Neural cell (in vitro differentiated cells): ENCODE data around the gene SSTR4. TPM values are rescaled to one million over a fixed set of nuclear protein-coding genes. Genes with fewer than 3 reads are reported as not detected.

ENCODE experiments used
- H2AFZ ChIP-seq: fragments of 200-600, 300-800 bp; sonication (generic), shearing (Covaris generic); 2 replicates; pipeline ENCODE4 v1.6.0; 2014; ENCODE audit warnings: low read depth, mild to moderate bottlenecking, antibody characterized with exemption, low read length, moderate library complexity
- H3F3A ChIP-seq: fragments of 200-600 bp; shearing (Covaris generic); 2 replicates; pipeline ENCODE4 v1.6.1; 2016; ENCODE audit warnings: mild to moderate bottlenecking, moderate library complexity, mixed read lengths, antibody characterized with exemption, low read length; ENCODE audit not compliant: insufficient read depth, poor library complexity, severe bottlenecking
- H3K27ac ChIP-seq: fragments of 200-600, 300-800 bp; sonication (generic), shearing (Covaris generic); 2 replicates; pipeline ENCODE4 v1.5.1; 2014; ENCODE audit warnings: mild to moderate bottlenecking, low read length, moderate library complexity
- H3K27me3 ChIP-seq: fragments of 300-800, 200-600 bp; sonication (generic), shearing (Covaris generic); 2 replicates; pipeline ENCODE4 v1.6.0; 2014; ENCODE audit warnings: mild to moderate bottlenecking, low read depth, low read length, moderate library complexity; ENCODE audit not compliant: insufficient read depth
- H3K36me3 ChIP-seq: fragments of 300-800, 200-600 bp; sonication (generic), shearing (Covaris generic); 2 replicates; pipeline ENCODE4 v1.5.1; 2014; ENCODE audit warnings: mild to moderate bottlenecking, antibody characterized with exemption, low read length, moderate library complexity; ENCODE audit not compliant: insufficient read depth
- H3K4me2 ChIP-seq: fragments of 300-800, 200-600 bp; sonication (generic), shearing (Covaris generic); 2 replicates; pipeline ENCODE4 v1.6.0; 2014; ENCODE audit warnings: mild to moderate bottlenecking, low read length
- H3K4me3 ChIP-seq: fragments of 300-800, 200-600 bp; sonication (generic), shearing (Covaris generic); 2 replicates; pipeline ENCODE4 v1.5.1; 2014; ENCODE audit warnings: mild to moderate bottlenecking, low read length, moderate library complexity
- H3K79me2 ChIP-seq: fragments of 200-600 bp; shearing (Covaris generic); replicated peaks from 2 replicates; pipeline ENCODE4 v1.6.0; 2014; ENCODE audit warnings: mild to moderate bottlenecking, low read length, moderate library complexity; ENCODE audit not compliant: insufficient read depth
- H3K9ac ChIP-seq: fragments of 300-800, 200-600 bp; sonication (generic), shearing (Covaris generic); 2 replicates; pipeline ENCODE4 v1.6.1; 2016; ENCODE audit warnings: mild to moderate bottlenecking, low read length, mixed read lengths
- H3K9me2 ChIP-seq: fragments of 200-600 bp; shearing (Covaris generic); 2 replicates; pipeline ENCODE4 v1.6.1; 2016; ENCODE audit warnings: mild to moderate bottlenecking, low read length, mixed read lengths; ENCODE audit not compliant: insufficient read depth
- H3K9me3 ChIP-seq: fragments of 200-600, 300-800 bp; sonication (generic), shearing (Covaris generic); 2 replicates; pipeline ENCODE4 v1.6.1; 2016; ENCODE audit warnings: mild to moderate bottlenecking, mixed run types, low read length, moderate library complexity, mixed read lengths
- H4K20me1 ChIP-seq: fragments of 200-600 bp; shearing (Covaris generic); 2 replicates; pipeline ENCODE4 v1.6.1; 2016; ENCODE audit warnings: mild to moderate bottlenecking, mixed run types; ENCODE audit not compliant: insufficient read depth
- EP300 ChIP-seq: fragments of 450-650 bp; conservative IDR thresholded peaks from 2 replicates; pipeline ENCODE4 v1.6.1; 2014; ENCODE audit warnings: antibody characterized with exemption, mild to moderate bottlenecking, moderate library complexity; ENCODE audit not compliant: poor library complexity, severe bottlenecking
- EZH2 ChIP-seq: fragments of 200-600, 300-800 bp; shearing (Covaris generic), sonication (generic); IDR thresholded peaks from 2 replicates; pipeline ENCODE4 v1.6.1; 2014; ENCODE audit warnings: antibody characterized with exemption, low read length, borderline replicate concordance, mild to moderate bottlenecking; ENCODE audit not compliant: insufficient read depth, poor library complexity, severe bottlenecking
- MXI1 ChIP-seq: fragments of 450-650 bp; conservative IDR thresholded peaks from 2 replicates; pipeline ENCODE4 v1.6.1; 2014; ENCODE audit warnings: antibody characterized with exemption, mild to moderate bottlenecking; ENCODE audit not compliant: poor library complexity, severe bottlenecking
- POLR2AphosphoS5 ChIP-seq: IDR thresholded peaks from 2 replicates; pipeline ENCODE4 v1.6.1; 2012
- RAD21 ChIP-seq: fragments of 450-650 bp; conservative IDR thresholded peaks from 2 replicates; pipeline ENCODE4 v1.6.1; 2014; ENCODE audit warnings: antibody characterized with exemption, mild to moderate bottlenecking, moderate library complexity
- REST ChIP-seq: IDR thresholded peaks from 2 replicates; pipeline ENCODE4 v1.6.1; 2012; ENCODE audit warnings: borderline replicate concordance
- SMC3 ChIP-seq: fragments of 450-650 bp; conservative IDR thresholded peaks from 2 replicates; pipeline ENCODE4 v1.6.1; 2014; ENCODE audit warnings: antibody characterized with exemption, mild to moderate bottlenecking, moderate library complexity; ENCODE audit not compliant: poor library complexity
- TAF1 ChIP-seq: IDR thresholded peaks from 2 replicates; pipeline ENCODE4 v1.6.1; 2012; ENCODE audit warnings: low read depth
- polyA plus RNA-seq: library from polyadenylated mRNA; depleted of rRNA; stranded (reverse); fragments of >200 nt; gene quantifications from 2 replicates; pipeline ENCODE4 v1.2.3, GENCODE V29; 2014
- TF ChIP-seq, protein P1 (sequence below): fragments of 450-650 bp; IDR thresholded peaks from 2 replicates; pipeline ENCODE4 v1.5.1; 2014; ENCODE audit warnings: antibody characterized with exemption, mild to moderate bottlenecking, moderate library complexity; ENCODE audit not compliant: poor library complexity, severe bottlenecking

Gene SSTR4
- polyA plus RNA-seq, 1 donor from 2014 or later = not detected

- no peak for TF ChIP-seq TAF1
- no peak for TF ChIP-seq EZH2
- H3K27ac ChIP-seq = no peak overlapping the region
- no peak overlapping the region for H3K4me2 ChIP-seq
- H3K79me2 ChIP-seq = no peaks in the 10 kb centered on the region
- H3K4me3 ChIP-seq = no peak overlapping the region
- H4K20me1 ChIP-seq = no peaks in the 10 kb centered on the region
- no peaks in the 10 kb centered on the region for H3K9me3 ChIP-seq
- no peaks in the 10 kb centered on the region for H3K9me2 ChIP-seq
- H3K27me3 ChIP-seq = no peaks in the 10 kb centered on the region
- H3K9ac ChIP-seq = no peak overlapping the region
- no peak overlapping the region for H2AFZ ChIP-seq
- no peaks in the 10 kb centered on the region for H3K36me3 ChIP-seq
- no peaks in the 10 kb centered on the region for H3F3A ChIP-seq
These were observed 38.9 kb downstream of the SSTR4 start for GRCh38 chr20:23074052-23074451.

DNA sequence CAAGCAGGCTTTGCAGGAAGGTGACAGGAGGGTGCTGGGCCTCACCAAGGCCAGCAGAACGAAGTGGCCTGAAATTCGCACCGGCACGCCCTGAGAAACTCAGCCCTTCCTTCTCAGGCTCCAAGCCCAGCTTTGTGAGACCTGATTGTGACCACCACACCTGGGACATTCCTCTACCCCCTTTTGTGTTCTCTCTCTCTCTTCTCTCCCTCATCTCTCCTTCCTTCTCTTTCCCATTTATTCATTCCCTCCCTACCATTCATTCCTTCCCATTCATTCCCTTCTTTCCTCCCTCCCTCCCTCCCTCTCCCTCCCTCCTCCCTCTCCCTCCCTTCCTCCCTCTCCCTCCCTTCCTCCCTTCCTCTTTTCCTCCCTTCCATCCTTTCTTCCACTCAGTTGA is 42.2 kb downstream of the SSTR4 start:
- H3K79me2 ChIP-seq = no peaks in the 10 kb centered on the region
- no peak overlapping the region for H3K27ac ChIP-seq
- no peaks in the 10 kb centered on the region for H3K27me3 ChIP-seq
- H3K4me3 ChIP-seq = no peak overlapping the region
- H3K9me3 ChIP-seq = no peaks in the 10 kb centered on the region
- H3K4me2 ChIP-seq = no peak overlapping the region
- no peaks in the 10 kb centered on the region for H3F3A ChIP-seq
- H3K9me2 ChIP-seq = no peaks in the 10 kb centered on the region
- H2AFZ ChIP-seq = no peak overlapping the region
- no peak for TF ChIP-seq POLR2AphosphoS5
- TF ChIP-seq EZH2 = no peak
- no peak for TF ChIP-seq TAF1
- no peak for TF ChIP-seq MXI1
- TF ChIP-seq RAD21 = no peak
- no peak for TF ChIP-seq SMC3
- no peak for TF ChIP-seq REST
- TF ChIP-seq, protein P1, sequence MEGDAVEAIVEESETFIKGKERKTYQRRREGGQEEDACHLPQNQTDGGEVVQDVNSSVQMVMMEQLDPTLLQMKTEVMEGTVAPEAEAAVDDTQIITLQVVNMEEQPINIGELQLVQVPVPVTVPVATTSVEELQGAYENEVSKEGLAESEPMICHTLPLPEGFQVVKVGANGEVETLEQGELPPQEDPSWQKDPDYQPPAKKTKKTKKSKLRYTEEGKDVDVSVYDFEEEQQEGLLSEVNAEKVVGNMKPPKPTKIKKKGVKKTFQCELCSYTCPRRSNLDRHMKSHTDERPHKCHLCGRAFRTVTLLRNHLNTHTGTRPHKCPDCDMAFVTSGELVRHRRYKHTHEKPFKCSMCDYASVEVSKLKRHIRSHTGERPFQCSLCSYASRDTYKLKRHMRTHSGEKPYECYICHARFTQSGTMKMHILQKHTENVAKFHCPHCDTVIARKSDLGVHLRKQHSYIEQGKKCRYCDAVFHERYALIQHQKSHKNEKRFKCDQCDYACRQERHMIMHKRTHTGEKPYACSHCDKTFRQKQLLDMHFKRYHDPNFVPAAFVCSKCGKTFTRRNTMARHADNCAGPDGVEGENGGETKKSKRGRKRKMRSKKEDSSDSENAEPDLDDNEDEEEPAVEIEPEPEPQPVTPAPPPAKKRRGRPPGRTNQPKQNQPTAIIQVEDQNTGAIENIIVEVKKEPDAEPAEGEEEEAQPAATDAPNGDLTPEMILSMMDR = no peak
- no peak for TF ChIP-seq EP300
- no peak overlapping the region for H3K9ac ChIP-seq
- no peaks in the 10 kb centered on the region for H3K36me3 ChIP-seq
- H4K20me1 ChIP-seq = no peaks in the 10 kb centered on the region
